Fibroblast of the aortic adventitia (primary cell): ENCODE data around the gene ABLIM2. TPM values are rescaled to one million over a fixed set of nuclear protein-coding genes. Genes with fewer than 3 reads are reported as not detected.
A peak's percentile ranks its signal among the peaks of the same experiment; 100 is the strongest.

Experiments
- DNase-seq: peaks from one replicate; pipeline ENCODE4 v3.0.0-alpha.2; 2010; ENCODE audit warnings: low read depth
- H3K4me3 ChIP-seq: 2 replicates; pipeline ENCODE4 v1.5.1; 2011; ENCODE audit warnings: low read depth, mild to moderate bottlenecking, control low read depth, low read length, moderate library complexity
- CTCF ChIP-seq: IDR thresholded peaks from 2 replicates; pipeline ENCODE4 v1.5.1; 2011; ENCODE audit warnings: mild to moderate bottlenecking, low read length, control low read depth, inconsistent platforms; ENCODE audit not compliant: insufficient read depth
- total RNA-seq: library from RNA; depleted of rRNA; stranded (reverse); fragments of >200 nt; gene quantifications from 2 replicates; pipeline ENCODE4 v1.2.3, GENCODE V29; 2012; ENCODE audit warnings: low replicate concordance

ABLIM2 gene
- total RNA-seq, 1 donor, result under 0.01 TPM

GRCh38 chr4:8101213-8102075, 57.2 kb downstream of the ABLIM2 start:
- TF ChIP-seq CTCF, result no peak
- no peak overlapping the region for H3K4me3 ChIP-seq
- DNase-seq, result peak; percentile 7

- no peak overlapping the region for H3K4me3 ChIP-seq
- no peak for TF ChIP-seq CTCF
- DNase-seq, result peak; percentile 4
These were observed 58.6 kb downstream of the ABLIM2 start for GRCh38 chr4:8099981-8100464.

- DNase-seq, result no peak
- H3K4me3 ChIP-seq, result no peak overlapping the region
- no peak for TF ChIP-seq CTCF
These were observed 60.1 kb downstream of the ABLIM2 start for GRCh38 chr4:8098506-8098905.

- DNase-seq, result no peak
- no peak overlapping the region for H3K4me3 ChIP-seq
- no peak for TF ChIP-seq CTCF
These were observed 60.8 kb downstream of the ABLIM2 start for GRCh38 chr4:8097721-8098345.

- TF ChIP-seq CTCF, result no peak
- no peak for DNase-seq
- H3K4me3 ChIP-seq, result no peak overlapping the region
These were observed 61.5 kb downstream of the ABLIM2 start for GRCh38 chr4:8097141-8097541.

GRCh38 chr4:8096690-8097061, 61.9 kb downstream of the ABLIM2 start:
- no peak for TF ChIP-seq CTCF
- H3K4me3 ChIP-seq, result no peak overlapping the region
- DNase-seq, result no peak
